HCT116 (cell line): ENCODE measurements around the gene C1orf52.

Experiments
- ELF1 ChIP-seq: IDR thresholded peaks from 2 replicates; pipeline ENCODE4 v1.6.1; 2012; ENCODE audit warnings: low read depth, borderline replicate concordance
- POLR2A ChIP-seq: IDR thresholded peaks from 2 replicates; pipeline ENCODE4 v1.7.0; 2011; ENCODE audit warnings: borderline replicate concordance; ENCODE audit not compliant: insufficient read depth, insufficient read length; ENCODE audit errors: extremely low read depth
- RAD21 ChIP-seq: IDR thresholded peaks from 2 replicates; pipeline ENCODE4 v1.6.1; 2012; ENCODE audit warnings: low read depth, mild to moderate bottlenecking
- SP1 ChIP-seq: IDR thresholded peaks from 2 replicates; pipeline ENCODE4 v1.6.1; 2012; ENCODE audit warnings: low read depth
- ZNF274 ChIP-seq: fragments of 200-500 bp; sonication (Bioruptor generic); IDR thresholded peaks from 2 replicates; pipeline ENCODE4 v1.6.1; 2014; ENCODE audit warnings: mild to moderate bottlenecking, low read depth, low read length, inconsistent platforms
- TF ChIP-seq, protein P1 (sequence below), 3 experiments: fragments of 200-600 bp in 1 of 3; sonication (generic) in 1 of 3; IDR thresholded peaks in 2 of 3; conservative IDR thresholded peaks in 1 of 3; 2 replicates each; pipeline ENCODE4 v1.5.1; 2012 to 2017; ENCODE audit warnings: low read depth in 2 of 3, low read length in 2 of 3, antibody characterized with exemption in 1 of 3, borderline replicate concordance in 1 of 3, control low read depth in 1 of 3, mild to moderate bottlenecking in 1 of 3, mixed read lengths in 1 of 3, mixed run types in 1 of 3, moderate library complexity in 1 of 3; ENCODE audit not compliant: insufficient read depth in 1 of 3

DNA sequence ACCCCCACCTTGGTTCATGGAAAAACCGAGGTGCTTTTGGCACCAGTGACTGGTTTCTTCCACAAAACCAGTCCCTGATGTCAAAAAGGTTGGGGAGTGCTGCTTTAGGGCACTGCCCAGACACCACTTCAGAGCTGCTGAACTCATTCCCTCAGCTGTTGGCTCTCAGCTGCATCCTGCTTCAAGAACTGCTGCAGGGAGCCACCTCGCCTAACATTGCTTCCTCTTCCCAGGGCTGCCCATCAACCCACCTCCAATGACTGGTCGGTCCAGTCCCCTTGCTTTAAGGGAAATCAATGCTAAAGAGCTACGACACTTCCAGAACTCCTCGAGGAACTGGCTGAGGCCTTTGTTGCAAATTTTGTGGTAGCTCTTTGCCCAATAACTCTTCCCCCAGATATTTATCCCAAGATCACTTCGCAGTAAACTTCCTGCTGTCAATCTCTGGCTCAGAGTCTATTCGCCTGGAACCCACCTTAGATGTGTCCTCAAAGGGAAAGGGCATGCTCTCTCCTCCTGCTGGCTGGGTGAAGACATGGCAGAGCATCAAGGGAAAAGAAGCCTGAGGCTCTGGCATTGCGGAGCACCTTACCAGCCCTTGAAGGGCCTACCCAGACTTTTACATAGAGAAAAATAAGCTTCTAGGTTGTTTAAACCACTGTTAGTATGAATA, 29.0 kb downstream of the C1orf52 start:
- TF ChIP-seq, protein P1, sequence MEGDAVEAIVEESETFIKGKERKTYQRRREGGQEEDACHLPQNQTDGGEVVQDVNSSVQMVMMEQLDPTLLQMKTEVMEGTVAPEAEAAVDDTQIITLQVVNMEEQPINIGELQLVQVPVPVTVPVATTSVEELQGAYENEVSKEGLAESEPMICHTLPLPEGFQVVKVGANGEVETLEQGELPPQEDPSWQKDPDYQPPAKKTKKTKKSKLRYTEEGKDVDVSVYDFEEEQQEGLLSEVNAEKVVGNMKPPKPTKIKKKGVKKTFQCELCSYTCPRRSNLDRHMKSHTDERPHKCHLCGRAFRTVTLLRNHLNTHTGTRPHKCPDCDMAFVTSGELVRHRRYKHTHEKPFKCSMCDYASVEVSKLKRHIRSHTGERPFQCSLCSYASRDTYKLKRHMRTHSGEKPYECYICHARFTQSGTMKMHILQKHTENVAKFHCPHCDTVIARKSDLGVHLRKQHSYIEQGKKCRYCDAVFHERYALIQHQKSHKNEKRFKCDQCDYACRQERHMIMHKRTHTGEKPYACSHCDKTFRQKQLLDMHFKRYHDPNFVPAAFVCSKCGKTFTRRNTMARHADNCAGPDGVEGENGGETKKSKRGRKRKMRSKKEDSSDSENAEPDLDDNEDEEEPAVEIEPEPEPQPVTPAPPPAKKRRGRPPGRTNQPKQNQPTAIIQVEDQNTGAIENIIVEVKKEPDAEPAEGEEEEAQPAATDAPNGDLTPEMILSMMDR (IDR thresholded peaks at IDR 0.05 in 2 of 3, conservative IDR thresholded peaks at IDR 0.05 in 1 of 3; ENCODE audit: borderline replicate concordance in 1 of 3, insufficient read depth in 1 of 3, low read depth in 2 of 3, low read length in 2 of 3): peak; percentile 32 to 63 (median 55); a peak in 5 of 6 replicates
- peak; percentile 43 for TF ChIP-seq RAD21
- no peak for TF ChIP-seq ZNF274
- no peak for TF ChIP-seq ELF1
- no peak for TF ChIP-seq POLR2A
- no peak for TF ChIP-seq SP1
